Fibroblast of lung (primary cell): ENCODE results near the gene SLC16A4.

Source experiments
- CTCF ChIP-seq, 2 donors: IDR thresholded peaks in 1 of 2; conservative IDR thresholded peaks in 1 of 2; 1 replicate in 1 of 2; 2 replicates in 1 of 2; pipeline ENCODE4 v1.5.1; 2011 to 2012; ENCODE audit warnings: low read length in 2 of 2, control low read depth in 1 of 2, inconsistent platforms in 1 of 2, low read depth in 1 of 2, mild to moderate bottlenecking in 1 of 2
- EZH2 ChIP-seq: IDR thresholded peaks from 2 replicates; pipeline ENCODE4 v1.5.1; 2012; ENCODE audit warnings: low read length, control low read depth, mild to moderate bottlenecking; ENCODE audit errors: missing control alignments

- no peak for TF ChIP-seq CTCF (conservative IDR thresholded peaks at IDR 0.05 in 1 of 2, IDR thresholded peaks at IDR 0.05 in 1 of 2; ENCODE audit: low read depth in 1 of 2, low read length in 2 of 2)
- TF ChIP-seq EZH2: no peak
These were observed 20.0 kb downstream of the SLC16A4 start for GRCh38 chr1:110370827-110371226.
